H9 (cell line): ENCODE measurements around the gene HCK. TPM values are rescaled to one million over a fixed set of nuclear protein-coding genes. Genes with fewer than 3 reads are reported as not detected.

Experiments
- DNase-seq: peaks from one replicate; pipeline ENCODE4 v3.0.0-alpha.2; 2017
- H2AFZ ChIP-seq: one replicate; pipeline ENCODE4 v1.6.1; 2013; ENCODE audit warnings: mild to moderate bottlenecking, low read length, control low read depth, moderate library complexity
- H2AK5ac ChIP-seq: 2 replicates; pipeline ENCODE4 v1.6.1; 2013; ENCODE audit warnings: low read length, control low read depth, mixed read lengths; ENCODE audit not compliant: insufficient read length
- H2BK120ac ChIP-seq: one replicate; pipeline ENCODE4 v1.6.1; 2013; ENCODE audit warnings: low read depth, mild to moderate bottlenecking, low read length, control low read depth, inconsistent platforms; ENCODE audit not compliant: poor library complexity, severe bottlenecking
- H2BK12ac ChIP-seq: 2 replicates; pipeline ENCODE4 v1.6.1; 2013; ENCODE audit warnings: low read length, control low read depth, mixed read lengths, low read depth; ENCODE audit not compliant: insufficient read length
- H2BK15ac ChIP-seq: 2 replicates; pipeline ENCODE4 v1.6.1; 2013; ENCODE audit warnings: low read depth, low read length, control low read depth
- H2BK20ac ChIP-seq: one replicate; pipeline ENCODE4 v1.6.1; 2013; ENCODE audit warnings: low read depth, mild to moderate bottlenecking, low read length, control low read depth, inconsistent platforms; ENCODE audit not compliant: poor library complexity, severe bottlenecking
- H2BK5ac ChIP-seq: 2 replicates; pipeline ENCODE4 v1.6.1; 2013; ENCODE audit warnings: low read length, control low read depth, mixed read lengths; ENCODE audit not compliant: insufficient read length
- H3K14ac ChIP-seq: 2 replicates; pipeline ENCODE4 v1.6.1; 2013; ENCODE audit warnings: low read length, control low read depth; ENCODE audit not compliant: insufficient read depth
- H3K18ac ChIP-seq: 2 replicates; pipeline ENCODE4 v1.6.1; 2013; ENCODE audit warnings: low read depth, mild to moderate bottlenecking, mixed read lengths, low read length, control low read depth; ENCODE audit not compliant: insufficient read length
- H3K23ac ChIP-seq: 2 replicates; pipeline ENCODE4 v1.6.1; 2013; ENCODE audit warnings: low read length, control low read depth, mixed read lengths, low read depth; ENCODE audit not compliant: insufficient read length
- H3K23me2 ChIP-seq: 2 replicates; pipeline ENCODE4 v1.6.1; 2013; ENCODE audit warnings: low read depth, mild to moderate bottlenecking, mixed read lengths, low read length, control low read depth; ENCODE audit not compliant: insufficient read length, poor library complexity, severe bottlenecking
- H3K27ac ChIP-seq: 2 replicates; pipeline ENCODE4 v1.5.1; 2013; ENCODE audit warnings: low read length, control low read depth, mixed read lengths, low read depth; ENCODE audit not compliant: insufficient read length
- H3K27me3 ChIP-seq: 2 replicates; pipeline ENCODE4 v1.6.1; 2013; ENCODE audit warnings: low read length, control low read depth, inconsistent platforms; ENCODE audit not compliant: insufficient read depth
- H3K4ac ChIP-seq: 2 replicates; pipeline ENCODE4 v1.6.1; 2013; ENCODE audit warnings: low read depth, mild to moderate bottlenecking, control low read depth, inconsistent platforms, low read length, moderate library complexity
- H3K4me1 ChIP-seq: 2 replicates; pipeline ENCODE4 v1.6.1; 2013; ENCODE audit warnings: low read length, control low read depth, inconsistent platforms; ENCODE audit not compliant: insufficient read depth
- H3K4me2 ChIP-seq: 2 replicates; pipeline ENCODE4 v1.6.1; 2013; ENCODE audit warnings: low read length, control low read depth, mixed read lengths; ENCODE audit not compliant: insufficient read length, insufficient read depth
- H3K56ac ChIP-seq: 2 replicates; pipeline ENCODE4 v1.6.1; 2013; ENCODE audit warnings: low read depth, mild to moderate bottlenecking, mixed read lengths, low read length, control low read depth; ENCODE audit not compliant: insufficient read length
- H3K79me1 ChIP-seq: 2 replicates; pipeline ENCODE4 v1.6.1; 2013; ENCODE audit warnings: low read depth, mild to moderate bottlenecking, moderate library complexity, low read length, control low read depth, inconsistent platforms; ENCODE audit not compliant: insufficient read depth, poor library complexity, severe bottlenecking
- H3K79me2 ChIP-seq: 2 replicates; pipeline ENCODE4 v1.6.1; 2013; ENCODE audit warnings: low read length, control low read depth, inconsistent platforms; ENCODE audit not compliant: insufficient read depth
- H3K9ac ChIP-seq: 2 replicates; pipeline ENCODE4 v1.6.1; 2013; ENCODE audit warnings: low read length, control low read depth, mixed read lengths; ENCODE audit not compliant: insufficient read length; ENCODE audit errors: extremely low read depth
- H3K9me3 ChIP-seq: one replicate; pipeline ENCODE4 v1.6.1; 2013; ENCODE audit warnings: low read depth, low read length, inconsistent platforms; ENCODE audit not compliant: control insufficient read depth
- H3T11ph ChIP-seq: one replicate; pipeline ENCODE4 v1.6.1; 2013; ENCODE audit warnings: mild to moderate bottlenecking, low read length, control low read depth, inconsistent platforms
- H4K20me1 ChIP-seq: one replicate; pipeline ENCODE4 v1.6.1; 2013; ENCODE audit not compliant: control insufficient read depth, insufficient read length, insufficient read depth
- H4K5ac ChIP-seq: 2 replicates; pipeline ENCODE4 v1.6.1; 2013; ENCODE audit warnings: low read depth, mild to moderate bottlenecking, mixed read lengths, low read length, control low read depth; ENCODE audit not compliant: insufficient read length
- H4K8ac ChIP-seq: replicated peaks from 2 replicates; pipeline ENCODE4 v1.6.1; 2013; ENCODE audit warnings: low read length, control low read depth, mixed read lengths, low read depth; ENCODE audit not compliant: insufficient read length
- H4K91ac ChIP-seq: 2 replicates; pipeline ENCODE4 v1.6.1; 2013; ENCODE audit warnings: low read depth, mild to moderate bottlenecking, moderate library complexity, mixed read lengths, low read length, control low read depth; ENCODE audit not compliant: insufficient read length
- H3K27ac Mint-ChIP-seq, 3 experiments: 2 replicates in 2 of 3; 3 replicates in 1 of 3; pipeline ENCODE4 v1.8.0; 2020 to 2021; ENCODE audit warnings: mixed read lengths in 3 of 3, mild to moderate bottlenecking in 1 of 3, moderate library complexity in 1 of 3
- H3K27me3 Mint-ChIP-seq: 2 replicates; pipeline ENCODE4 v1.8.0; 2021; ENCODE audit warnings: low read depth, mild to moderate bottlenecking, moderate library complexity, mixed read lengths
- H3K36me3 Mint-ChIP-seq, 3 experiments: 2 replicates in 2 of 3; 3 replicates in 1 of 3; pipeline ENCODE4 v1.8.0; 2020 to 2021; ENCODE audit warnings: low read depth in 3 of 3, mixed read lengths in 3 of 3; ENCODE audit not compliant: insufficient read depth in 1 of 3
- H3K4me1 Mint-ChIP-seq, 2 experiments: 2 replicates each; pipeline ENCODE4 v1.8.0; 2020; ENCODE audit warnings: mixed read lengths in 2 of 2
- H3K4me3 Mint-ChIP-seq, 2 experiments: 2 replicates in 1 of 2; 3 replicates in 1 of 2; pipeline ENCODE4 v1.8.0; 2020 to 2021; ENCODE audit warnings: mild to moderate bottlenecking in 2 of 2, mixed read lengths in 2 of 2, moderate library complexity in 1 of 2
- H3K9me3 Mint-ChIP-seq, 2 experiments: 2 replicates in 1 of 2; 3 replicates in 1 of 2; pipeline ENCODE4 v1.8.0; 2020; ENCODE audit warnings: mild to moderate bottlenecking in 2 of 2, mixed read lengths in 2 of 2, moderate library complexity in 1 of 2
- WGBS: extraction: QIAGEN DNeasy Blood & Tissue Kit; methylation state at CpG from one replicate; pipeline ENCODE4 v1.1.7; 2013; ENCODE audit warnings: missing lambda C conversion rate, low lambda C conversion rate, mixed read lengths; ENCODE audit not compliant: insufficient read length; ENCODE audit errors: extremely low coverage; 5-methylcytosine and 5-hydroxymethylcytosine counted together
- total RNA-seq: library from RNA; stranded (reverse); gene quantifications from 2 replicates; pipeline ENCODE4 v1.2.1, GENCODE V29; 2021
- TF ChIP-seq, protein P1 (sequence below): fragments of 200-600 bp; sonication (generic); conservative IDR thresholded peaks from 3 replicates; pipeline ENCODE4 v1.8.0; 2021; ENCODE audit warnings: antibody characterized with exemption, mild to moderate bottlenecking

HCK gene
- total RNA-seq, 1 experiment from 2014 or later: 1.7 TPM

DNA sequence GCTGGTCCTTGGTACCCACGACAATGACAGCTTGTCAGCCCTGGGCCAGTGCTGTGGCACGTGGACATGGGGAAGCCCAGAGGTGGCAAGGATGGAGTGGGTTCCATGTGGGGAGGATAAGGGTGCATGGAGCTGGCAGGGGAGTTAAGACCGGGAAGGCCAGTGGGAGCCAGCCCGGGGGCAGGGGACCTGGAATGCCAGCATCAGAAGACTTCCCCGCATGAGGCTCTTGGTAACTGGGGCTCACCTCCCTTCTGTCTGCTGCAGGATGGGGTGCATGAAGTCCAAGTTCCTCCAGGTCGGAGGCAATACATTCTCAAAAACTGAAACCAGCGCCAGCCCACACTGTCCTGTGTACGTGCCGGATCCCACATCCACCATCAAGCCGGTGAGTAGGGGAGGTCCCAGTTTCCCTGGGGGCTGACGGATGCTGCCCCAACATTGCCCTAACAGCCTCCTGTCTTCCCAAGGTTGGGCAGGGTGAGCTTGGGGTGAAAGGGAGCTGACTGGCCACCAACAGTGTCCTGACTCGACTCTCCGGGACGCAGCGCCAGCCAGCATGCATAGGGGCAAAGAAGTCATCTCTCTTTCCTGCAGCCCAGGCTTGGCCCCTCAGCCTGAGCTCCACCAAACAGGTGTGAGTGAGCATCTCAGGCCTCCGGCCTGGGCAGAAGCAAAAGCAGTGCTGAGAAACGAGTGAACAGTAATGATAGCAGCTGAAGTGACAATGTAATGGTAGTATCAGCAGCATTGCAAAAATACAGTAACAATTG, 19.5 kb downstream of the HCK start:
- H2AK5ac ChIP-seq: no peak overlapping the region
- no peak overlapping the region for H4K91ac ChIP-seq
- no peak overlapping the region for H4K8ac ChIP-seq
- H3K56ac ChIP-seq: no peak overlapping the region
- no peak overlapping the region for H3K4me2 ChIP-seq
- H2BK15ac ChIP-seq: no peak overlapping the region
- Mint-ChIP-seq H3K4me3 (no peak overlapping the region), H3K27ac (peak overlapping the region in 2 of 3 experiments; percentile 23 to 51; a peak in 4 of 7 replicates), H3K4me1 (peaks cover 12 to 26% of the 10 kb centered on the region in 2 experiments; a peak in 3 of 4 replicates), H3K27me3 (peaks cover 18% of the 10 kb centered on the region), H3K36me3 (no peaks in the 10 kb centered on the region; a peak in 1 of 7 replicates), H3K9me3 (no peaks in the 10 kb centered on the region)
- no peak overlapping the region for H2BK20ac ChIP-seq
- H3K4ac ChIP-seq: no peak overlapping the region
- no peaks in the 10 kb centered on the region for H3K23me2 ChIP-seq
- no peak overlapping the region for H2BK120ac ChIP-seq
- H2BK5ac ChIP-seq: no peak overlapping the region
- no peaks in the 10 kb centered on the region for H3K9me3 ChIP-seq
- no peaks in the 10 kb centered on the region for H4K20me1 ChIP-seq
- no peak overlapping the region for H2BK12ac ChIP-seq
- H3K27ac ChIP-seq: no peak overlapping the region
- no peak for DNase-seq
- H3K18ac ChIP-seq: peak overlapping the region; percentile 48
- no peak overlapping the region for H3K23ac ChIP-seq
- H2AFZ ChIP-seq: no peak overlapping the region
- H3K27me3 ChIP-seq: no peaks in the 10 kb centered on the region
- TF ChIP-seq, protein P1, sequence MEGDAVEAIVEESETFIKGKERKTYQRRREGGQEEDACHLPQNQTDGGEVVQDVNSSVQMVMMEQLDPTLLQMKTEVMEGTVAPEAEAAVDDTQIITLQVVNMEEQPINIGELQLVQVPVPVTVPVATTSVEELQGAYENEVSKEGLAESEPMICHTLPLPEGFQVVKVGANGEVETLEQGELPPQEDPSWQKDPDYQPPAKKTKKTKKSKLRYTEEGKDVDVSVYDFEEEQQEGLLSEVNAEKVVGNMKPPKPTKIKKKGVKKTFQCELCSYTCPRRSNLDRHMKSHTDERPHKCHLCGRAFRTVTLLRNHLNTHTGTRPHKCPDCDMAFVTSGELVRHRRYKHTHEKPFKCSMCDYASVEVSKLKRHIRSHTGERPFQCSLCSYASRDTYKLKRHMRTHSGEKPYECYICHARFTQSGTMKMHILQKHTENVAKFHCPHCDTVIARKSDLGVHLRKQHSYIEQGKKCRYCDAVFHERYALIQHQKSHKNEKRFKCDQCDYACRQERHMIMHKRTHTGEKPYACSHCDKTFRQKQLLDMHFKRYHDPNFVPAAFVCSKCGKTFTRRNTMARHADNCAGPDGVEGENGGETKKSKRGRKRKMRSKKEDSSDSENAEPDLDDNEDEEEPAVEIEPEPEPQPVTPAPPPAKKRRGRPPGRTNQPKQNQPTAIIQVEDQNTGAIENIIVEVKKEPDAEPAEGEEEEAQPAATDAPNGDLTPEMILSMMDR: no peak
- H3T11ph ChIP-seq: no peak overlapping the region
- H3K14ac ChIP-seq: no peak overlapping the region; the same call in 1 of the 2 replicates
- H3K9ac ChIP-seq: no peak overlapping the region
- H3K79me1 ChIP-seq: no peaks in the 10 kb centered on the region
- no peak overlapping the region for H4K5ac ChIP-seq
- no CpG with 5 or more reads among the region's 17 CpGs for WGBS
- no peaks in the 10 kb centered on the region for H3K79me2 ChIP-seq
- H3K4me1 ChIP-seq: no peaks in the 10 kb centered on the region
